Stimulated activated CD8-positive, alpha-beta memory T cell treated with anti-CD3 and anti-CD28 coated beads, Interleukin-12 subunit alpha, Interleukin-12 subunit beta, amount 100 ng/mL, for 1 hour (primary cell): ENCODE data around the gene PLEKHA1.

Source experiments
- DNase-seq: peaks from one replicate; pipeline ENCODE4 v3.0.0-alpha.2; 2020; ENCODE audit warnings: low read depth

PLEKHA1 gene

DNA sequence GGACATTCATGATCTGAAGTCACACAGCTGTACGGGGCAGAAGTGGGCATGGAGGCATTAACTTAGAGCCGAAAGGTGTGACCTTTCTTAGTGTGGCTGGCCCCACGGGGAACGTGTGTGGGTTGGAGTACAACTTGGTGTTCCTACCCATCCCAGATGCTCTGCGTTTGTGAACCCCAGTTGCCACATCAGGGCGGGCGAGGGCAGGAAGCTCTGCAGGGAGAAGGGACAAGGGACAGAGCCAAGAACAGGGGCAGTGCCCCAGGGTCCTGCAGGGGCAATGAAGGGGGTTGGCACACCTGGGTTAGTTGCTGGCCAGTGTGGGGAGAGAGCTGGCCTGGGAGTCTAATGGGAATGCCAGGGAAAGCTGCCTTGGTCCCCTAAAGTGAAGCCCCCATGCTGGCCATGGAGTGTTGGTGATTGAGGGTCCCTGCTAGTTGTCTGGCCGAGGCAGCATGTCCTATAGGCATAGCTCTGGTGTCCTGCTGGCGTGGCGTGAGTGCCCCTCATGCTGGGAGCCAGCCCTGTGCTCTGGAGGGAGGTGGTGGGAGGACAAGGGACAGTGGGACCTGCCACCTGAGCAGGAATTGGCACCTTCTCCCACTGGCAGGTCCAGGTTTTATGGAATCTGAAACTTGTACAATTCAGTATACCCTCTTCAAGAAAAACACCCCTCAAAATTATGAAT, 105.8 kb downstream of the PLEKHA1 start:
- DNase-seq, result no peak

GRCh38 chr10:122481296-122482056, 107.0 kb downstream of the PLEKHA1 start:
- DNase-seq, result no peak
